ENCODE measurements around the gene BTBD9.

DNA sequence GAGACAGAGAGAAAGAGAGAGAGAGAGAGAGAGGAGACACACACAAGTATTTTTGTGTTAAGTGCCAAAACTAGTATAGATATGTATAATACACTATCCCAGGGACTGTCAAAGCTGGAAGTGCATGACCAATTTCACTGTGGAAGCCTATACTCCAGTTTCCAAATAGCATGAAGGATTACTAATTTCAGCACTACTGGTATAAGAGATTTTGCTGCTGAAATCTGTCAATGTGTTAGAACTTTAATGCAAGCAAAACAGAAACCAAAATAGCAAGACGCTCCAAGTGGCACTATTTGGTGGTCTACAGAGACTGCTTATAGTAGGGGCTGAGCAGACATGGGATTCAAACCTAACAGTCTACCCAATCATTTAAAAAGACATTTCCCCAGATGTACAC lies 284.8 kb downstream of the BTBD9 start:
- TF ChIP-seq, protein P1, sequence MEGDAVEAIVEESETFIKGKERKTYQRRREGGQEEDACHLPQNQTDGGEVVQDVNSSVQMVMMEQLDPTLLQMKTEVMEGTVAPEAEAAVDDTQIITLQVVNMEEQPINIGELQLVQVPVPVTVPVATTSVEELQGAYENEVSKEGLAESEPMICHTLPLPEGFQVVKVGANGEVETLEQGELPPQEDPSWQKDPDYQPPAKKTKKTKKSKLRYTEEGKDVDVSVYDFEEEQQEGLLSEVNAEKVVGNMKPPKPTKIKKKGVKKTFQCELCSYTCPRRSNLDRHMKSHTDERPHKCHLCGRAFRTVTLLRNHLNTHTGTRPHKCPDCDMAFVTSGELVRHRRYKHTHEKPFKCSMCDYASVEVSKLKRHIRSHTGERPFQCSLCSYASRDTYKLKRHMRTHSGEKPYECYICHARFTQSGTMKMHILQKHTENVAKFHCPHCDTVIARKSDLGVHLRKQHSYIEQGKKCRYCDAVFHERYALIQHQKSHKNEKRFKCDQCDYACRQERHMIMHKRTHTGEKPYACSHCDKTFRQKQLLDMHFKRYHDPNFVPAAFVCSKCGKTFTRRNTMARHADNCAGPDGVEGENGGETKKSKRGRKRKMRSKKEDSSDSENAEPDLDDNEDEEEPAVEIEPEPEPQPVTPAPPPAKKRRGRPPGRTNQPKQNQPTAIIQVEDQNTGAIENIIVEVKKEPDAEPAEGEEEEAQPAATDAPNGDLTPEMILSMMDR (IDR thresholded peaks at IDR 0.05) = no peak
- no peak for TF ChIP-seq EP300 (IDR thresholded peaks at IDR 0.05; ENCODE audit: low read depth)

Data from transverse colon (tissue), 3 donors.